ENCODE data around the gene NUDT8. TPM values are rescaled to one million over a fixed set of nuclear protein-coding genes. Genes with fewer than 3 reads are reported as not detected.

Gene NUDT8
- total and polyA plus RNA-seq, 9 of the 15 experiments (the other 6 are each of a cell fraction or from before 2014, with no cell fraction given), result 0.23 to 27.8 (median 5.0) TPM

GRCh38 chr11:67583247-67584204 is 46.2 kb downstream of the NUDT8 start, which contains the start of gene GSTP1 (continued):
- 0 out of 2 replicates have a peak, but pooled peaks have one; percentile 9 for TF ChIP-seq ATF1 (CRISPR knock-in tag; IDR thresholded peaks at IDR 0.05)
- TF ChIP-seq ATF1 (tag; IDR thresholded peaks at IDR 0.05), result peak; percentile 29
- peak; percentile 67 for TF ChIP-seq RBBP5 (IDR thresholded peaks at IDR 0.05; ENCODE audit: borderline replicate concordance, insufficient read depth, low read length, poor library complexity, severe bottlenecking)
- TF ChIP-seq PHF20 (IDR thresholded peaks at IDR 0.05; ENCODE audit: partially characterized antibody), result no peak
- no peak for TF ChIP-seq TRIM24 (IDR thresholded peaks at IDR 0.05)
- no peak for TF ChIP-seq ZEB2 (IDR thresholded peaks at IDR 0.05)
- no peak for TF ChIP-seq ZBTB43 (CRISPR knock-in tag; IDR thresholded peaks at IDR 0.05)
- no peak for TF ChIP-seq NR2F6 (CRISPR knock-in tag; IDR thresholded peaks at IDR 0.05)
- TF ChIP-seq ZNF134 (CRISPR knock-in tag; conservative IDR thresholded peaks at IDR 0.05), result no peak
- no peak for TF ChIP-seq ZBED1 (IDR thresholded peaks at IDR 0.05)
- no peak for TF ChIP-seq ZBTB12 (CRISPR knock-in tag; IDR thresholded peaks at IDR 0.05)
- no peak for TF ChIP-seq ZNF398 (CRISPR knock-in tag; IDR thresholded peaks at IDR 0.05)
- 0 out of 2 replicates have a peak, but pooled peaks have one; percentile 19 for TF ChIP-seq USF1 (CRISPR knock-in tag; IDR thresholded peaks at IDR 0.05)
- TF ChIP-seq PPARD (CRISPR knock-in tag; IDR thresholded peaks at IDR 0.05), result no peak
- 0 out of 2 replicates have a peak, but pooled peaks have one; percentile 49 for TF ChIP-seq ZBTB9 (CRISPR knock-in tag; IDR thresholded peaks at IDR 0.05)
- TF ChIP-seq HDAC6 (IDR thresholded peaks at IDR 0.05; ENCODE audit: low read depth, low read length), result no peak
- TF ChIP-seq MTA3 (IDR thresholded peaks at IDR 0.05; ENCODE audit: borderline replicate concordance), result peak; percentile 97
- TF ChIP-seq ZNF146 (CRISPR knock-in tag; IDR thresholded peaks at IDR 0.05; ENCODE audit: unreplicated experiment), result no peak
- peak; percentile 88 for TF ChIP-seq HNRNPLL (IDR thresholded peaks at IDR 0.05; ENCODE audit: low read depth, low read length, poor library complexity, severe bottlenecking)
- TF ChIP-seq ZNF354B (CRISPR knock-in tag; IDR thresholded peaks at IDR 0.05), result no peak
- no peak for TF ChIP-seq NR4A1 (CRISPR knock-in tag; IDR thresholded peaks at IDR 0.05)
- TF ChIP-seq NR4A1 (tag; IDR thresholded peaks at IDR 0.05), result no peak
- no peak for TF ChIP-seq TSC22D4 (tag; IDR thresholded peaks at IDR 0.05)

Measured in K562 (cell line).